Activated CD4-positive, alpha-beta T cell treated with anti-CD3 and anti-CD28 coated beads for 48 hours (primary cell): ENCODE results near the gene TGM1.
A peak's percentile ranks its signal among the peaks of the same experiment; 100 is the strongest.
"Not testable (repeated sequence)": the region's sequence is repeated elsewhere in the genome, so short reads cannot be mapped to it uniquely, and the experiment has no call there.

ENCODE experiments used
- DNase-seq: peaks from one replicate; pipeline ENCODE4 v3.0.0-alpha.2; 2020

Gene TGM1

GRCh38 chr14:24252289-24253124 lies 10.5 kb downstream of the TGM1 start:
- DNase-seq, result no peak

- DNase-seq, result no peak
Measured at GRCh38 chr14:24251880-24252288, 11.1 kb downstream of the TGM1 start.

- DNase-seq, result no peak
Measured at GRCh38 chr14:24250354-24250753, 12.6 kb downstream of the TGM1 start.

- no peak for DNase-seq
Measured at GRCh38 chr14:24249230-24250021, 13.6 kb downstream of the TGM1 start.

GRCh38 chr14:24247422-24247821 lies 15.6 kb downstream of the TGM1 start:
- no peak for DNase-seq

- DNase-seq, result peak; percentile 43
Measured at GRCh38 chr14:24246765-24247212, 16.2 kb downstream of the TGM1 start.

- not testable (repeated sequence) for DNase-seq
Measured at GRCh38 chr14:24245350-24245749, 17.6 kb downstream of the TGM1 start.

GRCh38 chr14:24243336-24243836 lies 19.6 kb downstream of the TGM1 start:
- DNase-seq, result no peak

- peak; percentile 96 for DNase-seq
Measured at GRCh38 chr14:24241829-24242443, 21.0 kb downstream of the TGM1 start.

GRCh38 chr14:24240110-24240918 lies 22.7 kb downstream of the TGM1 start:
- no peak for DNase-seq

- no peak for DNase-seq
Measured at GRCh38 chr14:24238527-24239037, 24.4 kb downstream of the TGM1 start.

GRCh38 chr14:24238123-24238522 lies 24.9 kb downstream of the TGM1 start:
- DNase-seq, result peak; percentile 22

- DNase-seq, result no peak
Measured at GRCh38 chr14:24237463-24237955, 25.5 kb downstream of the TGM1 start.

- DNase-seq, result no peak
Measured at GRCh38 chr14:24236689-24237462, 26.1 kb downstream of the TGM1 start.

GRCh38 chr14:24235804-24236688 lies 26.9 kb downstream of the TGM1 start:
- DNase-seq, result no peak

- DNase-seq, result no peak
Measured at GRCh38 chr14:24234095-24235005, 28.6 kb downstream of the TGM1 start.

- DNase-seq, result peak; percentile 34
Measured at GRCh38 chr14:24233538-24233866, 29.5 kb downstream of the TGM1 start.

- DNase-seq, result peak; percentile 22
Measured at GRCh38 chr14:24232645-24233537, 30.1 kb downstream of the TGM1 start, which contains the start of gene GMPR2. GMPR2 (plus strand) TSS chr14:24232929; CDS start chr14:24233254, 325 bp downstream.
